Activated CD4-positive, alpha-beta T cell treated with anti-CD3 and anti-CD28 coated beads for 48 hours (primary cell): ENCODE results near the gene BET1.

Experiments used
- DNase-seq: peaks from one replicate; pipeline ENCODE4 v3.0.0-alpha.2; 2020

The BET1 gene

GRCh38 chr7:93955304-93955703 is 48.9 kb downstream of the BET1 start:
- no peak for DNase-seq

- DNase-seq: no peak
These were observed 54.7 kb downstream of the BET1 start for GRCh38 chr7:93949423-93949822.

GRCh38 chr7:93948873-93949272 is 55.3 kb downstream of the BET1 start:
- DNase-seq: no peak

- no peak for DNase-seq
These were observed 56.0 kb downstream of the BET1 start for GRCh38 chr7:93948106-93948505.

- no peak for DNase-seq
These were observed 58.2 kb downstream of the BET1 start for GRCh38 chr7:93945756-93946535.

GRCh38 chr7:93945083-93945482 is 59.1 kb downstream of the BET1 start:
- DNase-seq: no peak

GRCh38 chr7:93944673-93945072 is 59.5 kb downstream of the BET1 start:
- no peak for DNase-seq

- DNase-seq: no peak
These were observed 60.2 kb downstream of the BET1 start for GRCh38 chr7:93943816-93944540.
